HS-5 (cell line): ENCODE data around the gene IFI44L.

Experiments used
- DNase-seq: peaks from one replicate; pipeline ENCODE4 v3.0.0-alpha.2; 2012; ENCODE audit warnings: low read depth

The IFI44L gene

DNA sequence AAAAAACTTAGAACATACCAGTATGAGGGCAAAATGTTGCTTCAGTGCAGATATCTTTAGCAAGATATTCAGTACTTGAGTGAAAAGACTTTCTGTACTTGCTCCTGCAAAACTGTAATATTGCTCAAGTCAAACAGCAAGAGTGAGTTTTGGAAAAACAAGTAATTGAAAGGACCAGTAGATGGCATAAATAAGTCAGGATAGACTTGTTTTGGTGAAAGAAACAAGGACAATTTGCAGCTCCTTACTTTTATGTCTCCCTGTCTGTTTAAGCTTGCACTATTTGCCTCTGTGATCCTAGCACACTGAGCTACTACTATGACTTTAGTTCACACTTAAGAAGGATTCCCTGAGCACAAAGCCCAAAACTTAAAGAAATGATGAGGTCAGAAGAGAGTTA is 68.4 kb downstream of the IFI44L start:
- DNase-seq, result no peak

DNA sequence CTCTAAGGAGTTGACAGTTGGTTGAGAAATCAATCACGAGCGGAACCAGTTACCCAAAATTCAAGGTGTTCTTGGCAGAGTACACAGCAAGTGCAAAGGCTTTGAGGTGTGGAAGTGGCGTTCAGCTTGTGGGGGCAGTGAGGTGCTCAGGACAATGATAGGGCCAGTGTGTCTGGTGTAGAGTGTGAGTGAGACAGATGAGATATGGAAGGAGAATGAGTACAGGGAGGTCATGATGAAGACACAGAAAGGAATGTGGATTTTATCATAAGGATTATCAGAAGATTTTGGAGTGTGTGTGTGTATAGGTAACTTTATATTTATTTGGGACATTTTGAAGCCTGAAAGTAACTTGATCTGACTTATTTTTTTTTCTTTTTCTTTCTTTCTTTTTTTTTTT is 70.3 kb downstream of the IFI44L start:
- DNase-seq, result no peak

DNA sequence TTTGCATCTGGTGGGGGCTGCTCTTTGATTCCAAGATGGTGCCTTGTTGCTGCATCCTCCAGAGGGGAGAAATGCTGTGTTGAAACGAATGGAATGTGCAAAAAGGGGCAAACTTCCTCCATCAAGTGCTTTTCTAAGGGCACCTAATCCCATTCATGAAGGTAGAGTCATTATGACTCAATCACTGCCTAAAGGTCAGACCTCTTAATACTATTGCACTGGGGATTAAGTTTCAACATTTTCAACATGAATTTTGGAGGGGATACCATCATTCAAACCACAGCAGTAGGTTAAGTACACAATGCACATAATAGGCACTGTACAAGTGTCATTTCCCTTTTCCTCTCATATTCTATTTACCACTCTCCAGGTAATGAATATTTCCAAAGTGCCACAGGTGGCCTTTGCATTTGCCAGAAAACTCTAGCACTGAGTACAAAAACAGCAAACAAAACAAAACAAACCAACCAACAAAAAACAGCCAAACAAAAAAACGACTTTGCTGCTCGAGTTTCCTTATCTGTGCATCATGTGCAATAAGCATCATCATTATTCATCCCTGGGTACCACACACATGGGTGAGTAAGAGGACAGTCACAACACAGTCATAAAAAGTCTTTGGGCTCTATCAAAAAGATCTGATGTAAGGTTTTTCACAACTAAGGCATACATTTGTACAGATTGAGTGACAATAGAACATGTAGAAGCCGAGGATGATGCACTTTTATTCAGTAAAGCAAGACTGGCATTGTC is 71.9 kb downstream of the IFI44L start:
- peak; percentile 70 for DNase-seq
